Measurements from ENCODE around the gene AQP1. TPM values are rescaled to one million over a fixed set of nuclear protein-coding genes. Genes with fewer than 3 reads are reported as not detected.

The AQP1 gene
- polyA plus RNA-seq, 3 donors = 0.03 TPM; not detected in 2

DNA sequence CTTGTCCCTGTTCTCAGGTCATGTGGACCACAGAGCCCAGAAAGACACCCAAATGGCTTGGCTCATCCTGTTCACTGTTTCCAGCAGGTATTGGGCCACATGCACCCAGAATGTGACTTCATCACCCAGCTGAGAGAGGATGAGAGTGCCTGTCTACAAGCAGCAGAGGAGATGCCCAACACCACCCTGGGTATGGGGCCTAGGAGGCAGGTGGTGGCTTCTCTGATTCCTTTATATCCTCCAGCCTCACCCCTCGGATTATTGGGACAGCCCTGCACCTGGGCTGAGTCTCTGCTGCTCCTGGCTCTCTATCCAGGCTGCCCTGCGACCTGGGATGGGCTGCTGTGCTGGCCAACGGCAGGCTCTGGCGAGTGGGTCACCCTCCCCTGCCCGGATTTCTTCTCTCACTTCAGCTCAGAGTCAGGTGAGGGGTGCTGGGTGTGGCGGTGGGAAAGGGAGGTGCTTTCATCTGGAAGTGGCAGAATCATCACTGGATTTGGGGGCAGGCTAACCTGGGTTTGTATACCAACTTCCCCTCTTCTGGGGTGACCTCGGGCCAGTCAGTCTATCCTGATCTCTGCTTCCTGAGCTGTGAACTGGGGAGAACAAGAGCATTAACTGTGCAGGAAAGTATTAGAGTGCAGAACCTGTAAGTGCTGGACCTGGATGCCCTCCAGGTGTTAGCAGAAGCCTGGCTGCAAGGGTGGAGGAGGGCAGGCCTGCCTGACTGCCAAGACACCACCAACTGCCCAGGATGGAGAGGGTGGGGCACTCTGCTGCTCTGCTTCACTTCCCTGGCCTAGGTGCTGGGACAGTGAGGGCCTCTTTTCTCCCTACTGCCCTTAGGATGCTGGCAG lies 57.3 kb downstream of the AQP1 start:
- WGBS (ENCODE audit: insufficient coverage) = 87% methylated on average over 5 of the region's 7 CpGs
- H3K4me3 Mint-ChIP-seq = no peak overlapping the region
- H3K27me3 Mint-ChIP-seq (ENCODE audit: low read depth in 3 of 3) = peaks cover 5 to 11% (median 7%) of the 10 kb centered on the region in 3 donors

DNA sequence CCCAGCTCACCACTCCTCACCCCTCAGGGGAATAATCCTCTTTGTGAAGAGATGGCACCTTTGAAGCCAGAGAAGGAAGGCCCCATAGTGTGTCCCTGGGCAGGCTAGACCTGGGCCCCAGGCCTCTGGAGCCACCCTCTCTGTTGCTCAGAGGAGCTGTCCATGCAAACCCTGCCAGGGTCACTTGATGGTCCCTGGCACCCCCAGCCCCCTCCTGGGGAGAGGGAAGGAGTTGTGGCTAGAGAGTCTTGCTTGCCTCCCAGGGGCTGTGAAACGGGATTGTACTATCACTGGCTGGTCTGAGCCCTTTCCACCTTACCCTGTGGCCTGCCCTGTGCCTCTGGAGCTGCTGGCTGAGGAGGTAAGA lies 57.9 kb downstream of the AQP1 start:
- Histone ChIP-seq H3K27me3 (ENCODE audit: control insufficient read depth in 2 of 2, insufficient read depth in 2 of 2, low read length in 2 of 2) (no peaks in the 10 kb centered on the region), H3K79me2 (ENCODE audit: insufficient read depth, low read length) (no peaks in the 10 kb centered on the region), H3K27ac (ENCODE audit: low read depth in 1 of 2, low read length in 2 of 2) (no peak overlapping the region), H2AFZ (ENCODE audit: insufficient read depth, low read depth, low read length, poor library complexity, severe bottlenecking) (no peak overlapping the region), H3K4me3 (replicated peaks in 1 of 3; ENCODE audit: low read depth in 2 of 3, low read length in 3 of 3) (no peak overlapping the region), H3K9ac (ENCODE audit: insufficient read depth, low read length, poor library complexity, severe bottlenecking) (no peak overlapping the region), H3K36me3 (replicated peaks in 1 of 2; ENCODE audit: control insufficient read depth in 1 of 2, insufficient read depth in 2 of 2, low read length in 2 of 2) (no peaks in the 10 kb centered on the region), H3K4me2 (replicated peaks; ENCODE audit: extremely low read depth, low read length, poor library complexity, severe bottlenecking) (no peak overlapping the region), H3K4me1 (ENCODE audit: control insufficient read depth in 1 of 2, insufficient read depth in 2 of 2, low read length in 2 of 2) (no peaks in the 10 kb centered on the region), H3K9me3 (replicated peaks in 1 of 2; ENCODE audit: control insufficient read depth in 1 of 2, insufficient read depth in 1 of 2, low read length in 2 of 2) (no peaks in the 10 kb centered on the region), H4K20me1 (ENCODE audit: insufficient read depth, low read length) (no peaks in the 10 kb centered on the region)
- TF ChIP-seq, protein P1, sequence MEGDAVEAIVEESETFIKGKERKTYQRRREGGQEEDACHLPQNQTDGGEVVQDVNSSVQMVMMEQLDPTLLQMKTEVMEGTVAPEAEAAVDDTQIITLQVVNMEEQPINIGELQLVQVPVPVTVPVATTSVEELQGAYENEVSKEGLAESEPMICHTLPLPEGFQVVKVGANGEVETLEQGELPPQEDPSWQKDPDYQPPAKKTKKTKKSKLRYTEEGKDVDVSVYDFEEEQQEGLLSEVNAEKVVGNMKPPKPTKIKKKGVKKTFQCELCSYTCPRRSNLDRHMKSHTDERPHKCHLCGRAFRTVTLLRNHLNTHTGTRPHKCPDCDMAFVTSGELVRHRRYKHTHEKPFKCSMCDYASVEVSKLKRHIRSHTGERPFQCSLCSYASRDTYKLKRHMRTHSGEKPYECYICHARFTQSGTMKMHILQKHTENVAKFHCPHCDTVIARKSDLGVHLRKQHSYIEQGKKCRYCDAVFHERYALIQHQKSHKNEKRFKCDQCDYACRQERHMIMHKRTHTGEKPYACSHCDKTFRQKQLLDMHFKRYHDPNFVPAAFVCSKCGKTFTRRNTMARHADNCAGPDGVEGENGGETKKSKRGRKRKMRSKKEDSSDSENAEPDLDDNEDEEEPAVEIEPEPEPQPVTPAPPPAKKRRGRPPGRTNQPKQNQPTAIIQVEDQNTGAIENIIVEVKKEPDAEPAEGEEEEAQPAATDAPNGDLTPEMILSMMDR (IDR thresholded peaks at IDR 0.05) = no peak
- H3K4me3 Mint-ChIP-seq = no peak overlapping the region
- no peak overlapping the region for H3K27ac Mint-ChIP-seq
- H3K4me1 Mint-ChIP-seq = no peaks in the 10 kb centered on the region
- H3K27me3 Mint-ChIP-seq (ENCODE audit: low read depth in 3 of 3) = peaks cover 4 to 13% (median 7%) of the 10 kb centered on the region in 3 donors
- no peak for DNase-seq
- intact Hi-C loops (cut with micrococcal nuclease) = no loop called here
- peaks cover 0 to 1% (median 0%) of the 10 kb centered on the region in 7 donors for H3K9me3 Mint-ChIP-seq
- 67% methylated on average over 1 of the region's 1 CpG for WGBS (ENCODE audit: insufficient coverage)
- no peaks in the 10 kb centered on the region for H3K36me3 Mint-ChIP-seq

More for the DNA sequence above, 57.3 kb downstream of the AQP1 start:
- Histone ChIP-seq H3K27me3 (ENCODE audit: control insufficient read depth in 2 of 2, insufficient read depth in 2 of 2, low read length in 2 of 2) (no peaks in the 10 kb centered on the region), H3K4me2 (replicated peaks; ENCODE audit: extremely low read depth, low read length, poor library complexity, severe bottlenecking) (no peak overlapping the region), H3K4me1 (ENCODE audit: control insufficient read depth in 1 of 2, insufficient read depth in 2 of 2, low read length in 2 of 2) (no peaks in the 10 kb centered on the region), H2AFZ (ENCODE audit: insufficient read depth, low read depth, low read length, poor library complexity, severe bottlenecking) (no peak overlapping the region), H3K4me3 (replicated peaks in 1 of 3; ENCODE audit: low read depth in 2 of 3, low read length in 3 of 3) (no peak overlapping the region), H3K27ac (ENCODE audit: low read depth in 1 of 2, low read length in 2 of 2) (no peak overlapping the region), H3K9ac (ENCODE audit: insufficient read depth, low read length, poor library complexity, severe bottlenecking) (no peak overlapping the region), H3K9me3 (replicated peaks in 1 of 2; ENCODE audit: control insufficient read depth in 1 of 2, insufficient read depth in 1 of 2, low read length in 2 of 2) (no peaks in the 10 kb centered on the region), H3K79me2 (ENCODE audit: insufficient read depth, low read length) (no peaks in the 10 kb centered on the region), H4K20me1 (ENCODE audit: insufficient read depth, low read length) (no peaks in the 10 kb centered on the region), H3K36me3 (replicated peaks in 1 of 2; ENCODE audit: control insufficient read depth in 1 of 2, insufficient read depth in 2 of 2, low read length in 2 of 2) (no peaks in the 10 kb centered on the region)
- DNase-seq = peak in 1 of 3 donors; percentile 1
- Mint-ChIP-seq H3K9me3 (peaks cover 0 to 1% (median 0%) of the 10 kb centered on the region in 7 donors), H3K4me1 (no peaks in the 10 kb centered on the region), H3K27ac (no peak overlapping the region), H3K36me3 (no peaks in the 10 kb centered on the region)
- TF ChIP-seq, protein P1 (IDR thresholded peaks at IDR 0.05) = no peak
- intact Hi-C loops (cut with micrococcal nuclease) = no loop called here

All from CD14-positive monocyte (primary cell).